H1 (cell line): ENCODE measurements around the gene TBX5. TPM values are rescaled to one million over a fixed set of nuclear protein-coding genes. Genes with fewer than 3 reads are reported as not detected.

ENCODE experiments used
- CTCF ChIA-PET: fragments of 300-600 bp; sonication (Branson Sonifier 250); formaldehyde crosslinking; loops from one replicate; lab custom pipeline; 2021; ENCODE audit not compliant: partially characterized antibody; lab: Charles Lee
- POLR2A ChIA-PET: fragments of 300-600 bp; sonication (Branson Sonifier 250); formaldehyde crosslinking; loops from one replicate; lab custom pipeline; 2021; ENCODE audit warnings: inconsistent platforms; ENCODE audit not compliant: partially characterized antibody; lab: Charles Lee
- DNase-seq, 2 experiments: peaks; one replicate each; pipeline versions ENCODE4 v3.0.0 to v3.0.0-alpha.2; 2010 to 2022; ENCODE audit warnings: low spot score in 2 of 2, low read depth in 1 of 2, mixed read lengths in 1 of 2
- FAIRE-seq: peaks from 2 replicates; lab custom pipeline; 2011; peaks lifted over from hg19 to GRCh38; lab: Jason Lieb, UNC
- H2AFZ ChIP-seq: 2 replicates; pipeline ENCODE4 v1.8.1; 2012; ENCODE audit warnings: low read length, inconsistent platforms
- H2AK5ac ChIP-seq: 2 replicates; pipeline ENCODE4 v1.6.1; 2013; ENCODE audit warnings: low read depth, low read length
- H2BK120ac ChIP-seq: replicated peaks from 2 replicates; pipeline ENCODE3; 2013; ENCODE audit warnings: low read depth, low read length, inconsistent platforms
- H2BK12ac ChIP-seq: 2 replicates; pipeline ENCODE4 v1.6.1; 2013; ENCODE audit warnings: low read depth, low read length
- H2BK15ac ChIP-seq: 2 replicates; pipeline ENCODE4 v1.6.1; 2013; ENCODE audit warnings: low read length
- H2BK20ac ChIP-seq: 2 replicates; pipeline ENCODE4 v1.6.1; 2013; ENCODE audit warnings: low read length
- H2BK5ac ChIP-seq: 2 replicates; pipeline ENCODE4 v1.6.1; 2013; ENCODE audit warnings: low read depth, low read length
- H3K14ac ChIP-seq: 2 replicates; pipeline ENCODE4 v1.6.1; 2013; ENCODE audit warnings: inconsistent platforms; ENCODE audit not compliant: insufficient read length
- H3K18ac ChIP-seq: 2 replicates; pipeline ENCODE4 v1.6.1; 2013; ENCODE audit warnings: low read length; ENCODE audit errors: extremely low read depth
- H3K23ac ChIP-seq: 2 replicates; pipeline ENCODE4 v1.6.1; 2013; ENCODE audit warnings: inconsistent platforms; ENCODE audit not compliant: insufficient read length
- H3K23me2 ChIP-seq: 2 replicates; pipeline ENCODE4 v1.6.1; 2013; ENCODE audit warnings: low read depth, low read length
- H3K27ac ChIP-seq: 2 replicates; pipeline ENCODE4 v1.6.1; 2011; ENCODE audit warnings: low read depth, low read length, inconsistent platforms
- H3K27me3 ChIP-seq, 4 experiments: replicated peaks in 1 of 4; 1 replicate in 1 of 4; 2 replicates in 3 of 4; pipeline versions ENCODE4 v1.6.1 to v1.8.1; 2011 to 2013; ENCODE audit warnings: low read length in 3 of 4, mild to moderate bottlenecking in 3 of 4, inconsistent platforms in 2 of 4, mixed read lengths in 2 of 4, moderate library complexity in 1 of 4; ENCODE audit not compliant: control insufficient read depth in 3 of 4, insufficient read depth in 3 of 4; ENCODE audit errors: extremely low read depth in 1 of 4
- H3K36me3 ChIP-seq, 4 experiments: 2 replicates each; pipeline versions ENCODE4 v1.6.1 to v1.8.1; 2011 to 2013; ENCODE audit warnings: mild to moderate bottlenecking in 4 of 4, low read length in 3 of 4, moderate library complexity in 2 of 4, control low read depth in 1 of 4, inconsistent platforms in 1 of 4; ENCODE audit not compliant: insufficient read depth in 4 of 4, control insufficient read depth in 2 of 4
- H3K4ac ChIP-seq: replicated peaks from 2 replicates; pipeline ENCODE3; 2013; ENCODE audit warnings: low read length, low read depth, mixed read lengths, inconsistent platforms; ENCODE audit not compliant: insufficient read length
- H3K4me1 ChIP-seq, 4 experiments: replicated peaks in 1 of 4; 1 replicate in 1 of 4; 2 replicates in 3 of 4; pipeline versions ENCODE4 v1.6.1 to v1.8.1; 2011 to 2013; ENCODE audit warnings: low read length in 3 of 4, inconsistent platforms in 2 of 4, mixed read lengths in 1 of 4; ENCODE audit not compliant: insufficient read depth in 4 of 4, control insufficient read depth in 3 of 4
- H3K4me2 ChIP-seq, 2 experiments: 2 replicates each; pipeline versions ENCODE4 v1.6.1 to v1.8.1; 2011 to 2013; ENCODE audit warnings: low read depth in 2 of 2, low read length in 2 of 2, control low read depth in 1 of 2, inconsistent platforms in 1 of 2, mild to moderate bottlenecking in 1 of 2; ENCODE audit not compliant: insufficient read depth in 1 of 2
- H3K4me3 ChIP-seq, 4 experiments: fragments of 200-600, 300-600 bp in 1 of 4; sonication (generic), shearing (Covaris generic), sonication (Bioruptor Twin) in 1 of 4; 2 replicates each; pipeline versions ENCODE4 v1.5.1 to v1.8.1; 2011 to 2016; ENCODE audit warnings: low read length in 4 of 4, low read depth in 3 of 4, control low read depth in 2 of 4, inconsistent platforms in 2 of 4, mild to moderate bottlenecking in 2 of 4, mixed read lengths in 1 of 4, moderate library complexity in 1 of 4; ENCODE audit not compliant: insufficient read depth in 2 of 4; ENCODE audit errors: extremely low read depth in 1 of 4
- H3K56ac ChIP-seq: replicated peaks from 2 replicates; pipeline ENCODE3; 2013; ENCODE audit warnings: low read depth, mild to moderate bottlenecking, mixed read lengths, low read length, inconsistent platforms; ENCODE audit not compliant: insufficient read length
- H3K79me1 ChIP-seq: 2 replicates; pipeline ENCODE4 v1.6.1; 2013; ENCODE audit warnings: low read depth, low read length, control low read depth
- H3K79me2 ChIP-seq, 2 experiments: 2 replicates each; pipeline versions ENCODE4 v1.6.1 to v1.8.1; 2012 to 2013; ENCODE audit warnings: low read length in 2 of 2, mild to moderate bottlenecking in 2 of 2, inconsistent platforms in 1 of 2; ENCODE audit not compliant: insufficient read depth in 2 of 2, control insufficient read depth in 1 of 2
- H3K9ac ChIP-seq, 4 experiments: replicated peaks in 1 of 4; 1 replicate in 1 of 4; 2 replicates in 3 of 4; pipeline versions ENCODE4 v1.6.1 to v1.8.1; 2011 to 2013; ENCODE audit warnings: low read depth in 3 of 4, low read length in 3 of 4, control low read depth in 2 of 4, mild to moderate bottlenecking in 2 of 4, moderate library complexity in 2 of 4, inconsistent platforms in 1 of 4; ENCODE audit errors: extremely low read depth in 1 of 4
- H3K9me3 ChIP-seq, 2 experiments: 2 replicates each; pipeline versions ENCODE4 v1.6.1 to v1.8.1; 2012 to 2013; ENCODE audit warnings: mild to moderate bottlenecking in 2 of 2, moderate library complexity in 2 of 2, control low read depth in 1 of 2, inconsistent platforms in 1 of 2, low read depth in 1 of 2, low read length in 1 of 2, mixed read lengths in 1 of 2; ENCODE audit not compliant: insufficient read depth in 2 of 2
- H4K20me1 ChIP-seq, 2 experiments: replicated peaks in 1 of 2; 2 replicates each; pipeline versions ENCODE3 to v1.8.1; 2011 to 2013; ENCODE audit warnings: inconsistent platforms in 2 of 2, low read length in 2 of 2, mild to moderate bottlenecking in 1 of 2; ENCODE audit not compliant: insufficient read depth in 2 of 2, control insufficient read depth in 1 of 2
- H4K5ac ChIP-seq: 2 replicates; pipeline ENCODE4 v1.6.1; 2013; ENCODE audit warnings: low read length, low read depth, mixed read lengths, inconsistent platforms; ENCODE audit not compliant: insufficient read length
- H4K8ac ChIP-seq: 2 replicates; pipeline ENCODE4 v1.8.0; 2013; ENCODE audit warnings: mild to moderate bottlenecking, moderate library complexity, low read length, inconsistent platforms; ENCODE audit not compliant: insufficient read depth; ENCODE audit errors: extremely low read depth
- H4K91ac ChIP-seq: replicated peaks from 2 replicates; pipeline ENCODE3; 2013; ENCODE audit warnings: low read length, mixed read lengths, inconsistent platforms; ENCODE audit not compliant: insufficient read length
- BCL11A ChIP-seq, 2 experiments: IDR thresholded peaks; one replicate each; pipeline ENCODE4 v1.6.1; 2011; ENCODE audit warnings: low read depth in 2 of 2, low read length in 2 of 2, mild to moderate bottlenecking in 2 of 2
- EZH2 ChIP-seq: fragments of 200-600 bp; sonication (generic); IDR thresholded peaks from 2 replicates; pipeline ENCODE4 v1.7.1; 2012; ENCODE audit warnings: low read depth, mild to moderate bottlenecking, moderate library complexity, low read length, inconsistent platforms; ENCODE audit not compliant: severe bottlenecking
- MAX ChIP-seq: IDR thresholded peaks from 2 replicates; pipeline ENCODE4 v1.6.1; 2012; ENCODE audit warnings: inconsistent platforms
- POU5F1 ChIP-seq: IDR thresholded peaks from 2 replicates; pipeline ENCODE4 v1.6.1; 2011; ENCODE audit warnings: low read depth, mild to moderate bottlenecking, low read length, moderate library complexity
- SRF ChIP-seq: IDR thresholded peaks from 2 replicates; pipeline ENCODE4 v1.6.1; 2011; ENCODE audit warnings: mild to moderate bottlenecking, low read depth, low read length, moderate library complexity
- WGBS, 2 experiments: shearing (Covaris generic) in 1 of 2; methylation state at CpG; one replicate each; pipeline versions ENCODE4 v1.1.6 to v1.1.7; 2013 to 2015; ENCODE audit warnings: low lambda C conversion rate in 2 of 2, mixed read lengths in 2 of 2, inconsistent platforms in 1 of 2, low coverage in 1 of 2, missing lambda C conversion rate in 1 of 2; ENCODE audit not compliant: insufficient replicate concordance in 2 of 2, insufficient coverage in 1 of 2, insufficient read length in 1 of 2; ENCODE audit errors: extremely low coverage in 1 of 2, missing lambda C conversion rate in 1 of 2; 5-methylcytosine and 5-hydroxymethylcytosine counted together
- polyA plus RNA-seq, 7 experiments: library from polyadenylated mRNA; depleted of rRNA in 3 of 7; stranded (reverse) in 5 of 7; unstranded in 2 of 7; fragments of >200 nt in 5 of 7; fragments of 200-250 nt in 2 of 7; gene quantifications; 1 replicate in 5 of 7; 2 replicates in 1 of 7; 4 replicates in 1 of 7; pipeline versions ENCODE4 v1.2.1 to v1.2.3, GENCODE V29; 2011 to 2013; ENCODE audit warnings: missing spikeins in 2 of 7, mixed read lengths in 2 of 7
- total RNA-seq: library from RNA; stranded (reverse); fragmentation: NEBNext Ultra II Directional; extraction: Animal tissue kit (Norgen Biotek cat#: 25700); gene quantifications from 2 replicates; pipeline ENCODE4 v1.2.1, GENCODE V29; 2021

The TBX5 gene
- total and polyA plus RNA-seq, 2 of the 8 experiments (the other 6 are each of a cell fraction or from before 2014, with no cell fraction given) = 0.05 TPM; not detected in 1

- no peak overlapping the region for H2BK120ac ChIP-seq
- H3K4ac ChIP-seq = no peak overlapping the region
- H3K79me1 ChIP-seq = no peaks in the 10 kb centered on the region
- H3K79me2 ChIP-seq = no peaks in the 10 kb centered on the region
- no peaks in the 10 kb centered on the region; a peak in 1 of 8 replicates for H3K36me3 ChIP-seq
- no peak overlapping the region for H3K9ac ChIP-seq
- H3K4me3 ChIP-seq = no peak overlapping the region
- H4K91ac ChIP-seq = no peak overlapping the region
- H3K23me2 ChIP-seq = peaks cover 4% of the 10 kb centered on the region; the same call in 1 of the 2 replicates
- POLR2A ChIA-PET = interaction anchor here (1.1 kb wide), 1 partner anchor 12 kb away, joined by 4 read pairs; no protein-coding TSS in a partner anchor
- H3K56ac ChIP-seq = no peak overlapping the region
- no peak overlapping the region for H3K18ac ChIP-seq
- H3K9me3 ChIP-seq = no peaks in the 10 kb centered on the region
- no peak overlapping the region for H2BK5ac ChIP-seq
- CTCF ChIA-PET = interaction anchor here (0.8 to 1.4 kb wide), 3 partner anchors 26 to 245 kb away, joined by 4 to 5 read pairs (median 4); no protein-coding TSS in a partner anchor
- DNase-seq = no peak
- peaks cover 8 to 37% (median 21%) of the 10 kb centered on the region in 4 experiments for H3K4me1 ChIP-seq
- FAIRE-seq = no peak
- peaks cover 90 to 100% (median 100%) of the 10 kb centered on the region in 4 experiments for H3K27me3 ChIP-seq
- no peak overlapping the region for H4K8ac ChIP-seq
- H3K27ac ChIP-seq = no peak overlapping the region
- H3K4me2 ChIP-seq = no peak overlapping the region
- no peak overlapping the region for H2BK15ac ChIP-seq
- H2BK20ac ChIP-seq = no peak overlapping the region
- no peak overlapping the region for H2AFZ ChIP-seq
- no peak overlapping the region for H2AK5ac ChIP-seq
- no peak overlapping the region for H3K23ac ChIP-seq
- H4K5ac ChIP-seq = no peak overlapping the region
- H3K14ac ChIP-seq = no peak overlapping the region
- peaks cover 21 to 25% of the 10 kb centered on the region in 2 experiments for H4K20me1 ChIP-seq
- 18% methylated on average over 7 of the region's 7 CpGs; no CpG with 5 or more reads in 1 of the 2 experiments for WGBS, 2 experiments
- no peak overlapping the region for H2BK12ac ChIP-seq
- TF ChIP-seq POU5F1 (no peak), EZH2 (no peak), MAX (no peak), SRF (no peak), BCL11A (IDR thresholded peaks at IDR 0.05; ENCODE audit: low read depth in 2 of 2, low read length in 2 of 2) (no peak)
These were observed 6.4 kb upstream of the TBX5 start for GRCh38 chr12:114412307-114412706.
